Left ventricle myocardium superior (tissue), 1 donor: ENCODE data around the gene NHEJ1. TPM values are rescaled to one million over a fixed set of nuclear protein-coding genes. Genes with fewer than 3 reads are reported as not detected.

Experiments used
- ATAC-seq: fragments of 200-7000 bp; cut with Tn5 transposase; one replicate; pipeline ENCODE4 v1.9.1; 2020; ENCODE audit warnings: mild to moderate bottlenecking, moderate library complexity
- DNase-seq: peaks from one replicate; pipeline ENCODE4 v3.0.0-alpha.2; 2020
- intact Hi-C: fragments of 100-400 bp; cut with micrococcal nuclease; formaldehyde crosslinking; loops from one replicate; pipeline ENCODE4 v1.11.0; 2022
- total RNA-seq: library from RNA; stranded (reverse); fragmentation: NEBNext Ultra II Directional; extraction: Animal tissue kit (Norgen Biotek cat#: 25700); gene quantifications from one replicate; pipeline ENCODE4 v1.2.1, GENCODE V29; 2021
- donor health status: DM: no; HTN: yes; CAD: no; lungs with severe emphysema.

Gene NHEJ1
- total RNA-seq, 1 donor from 2014 or later = 7.0 TPM

DNA sequence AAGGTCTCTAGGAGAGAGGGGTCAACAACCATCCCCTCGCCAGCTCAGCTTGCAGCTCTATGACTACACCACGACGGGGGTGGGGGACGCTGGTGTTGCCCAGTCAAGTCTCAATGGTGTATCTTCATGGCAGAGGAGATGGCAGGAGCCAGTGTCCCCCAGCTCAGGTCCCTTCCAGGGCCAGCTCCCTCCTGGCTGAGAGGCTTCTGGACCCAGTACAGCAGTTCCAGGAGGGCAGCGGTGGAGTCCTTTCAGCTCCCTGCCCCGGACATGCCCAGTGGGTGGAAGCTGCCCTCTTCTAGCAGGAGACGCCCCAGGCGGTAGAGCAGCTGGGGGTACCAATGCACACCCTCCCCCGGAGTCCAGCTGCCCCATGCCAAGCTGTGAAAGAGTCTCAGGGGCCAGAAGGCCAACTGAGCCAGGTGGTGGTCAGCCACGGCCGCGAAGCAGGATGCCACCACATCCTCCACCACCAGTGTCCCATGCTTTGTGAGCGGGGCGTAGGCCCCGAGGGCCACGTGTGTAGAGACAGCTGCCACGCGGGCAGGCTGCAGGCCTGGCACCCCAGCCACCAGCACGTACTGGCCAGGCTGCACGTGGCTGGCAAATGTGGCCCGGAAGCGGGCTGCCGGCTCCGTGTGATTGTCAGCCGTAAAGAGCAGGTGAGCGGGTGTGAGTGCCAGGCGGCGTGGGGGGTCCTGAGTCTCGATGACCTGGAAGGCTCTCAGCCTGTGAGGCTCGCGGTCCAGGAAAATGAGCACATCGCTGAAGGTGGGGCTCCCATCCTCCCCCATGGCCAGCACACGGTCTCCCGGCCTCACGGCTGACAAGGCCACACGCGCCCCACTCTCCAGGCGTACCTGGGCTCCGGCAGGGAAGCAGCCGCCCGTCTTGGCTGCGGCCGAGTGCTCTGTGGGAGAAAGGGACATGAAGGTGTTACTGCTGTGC lies 105.4 kb downstream of the NHEJ1 start:
- no peak for ATAC-seq
- DNase-seq = no peak
- intact Hi-C loops = loop anchor here (5.0 kb wide), 1 partner anchor 62 kb away; no protein-coding TSS in a partner anchor

DNA sequence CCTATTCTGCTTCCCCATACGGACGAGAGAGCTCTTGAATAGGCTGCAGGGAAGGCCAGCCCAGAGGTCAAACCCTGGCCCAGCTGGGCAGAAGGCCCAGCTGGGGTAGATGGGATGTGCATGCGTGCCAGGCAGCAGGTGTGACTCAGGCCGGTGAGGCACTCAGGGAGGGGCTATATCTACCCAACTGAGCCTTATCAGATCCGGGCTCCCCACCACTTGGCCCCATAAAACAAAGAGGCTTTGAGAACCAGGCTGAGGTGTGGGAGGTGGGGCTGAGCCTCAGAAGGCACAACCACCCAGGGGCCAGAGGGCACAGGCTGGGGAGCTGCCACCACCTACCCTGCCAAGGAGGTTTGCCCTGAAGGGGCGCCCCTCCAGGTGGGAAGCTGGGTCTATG lies 111.3 kb downstream of the NHEJ1 start:
- intact Hi-C loops = loop anchor here (10.0 kb wide), 1 partner anchor 96 kb away; no protein-coding TSS in a partner anchor
- ATAC-seq (no peak), DNase-seq (no peak)

DNA sequence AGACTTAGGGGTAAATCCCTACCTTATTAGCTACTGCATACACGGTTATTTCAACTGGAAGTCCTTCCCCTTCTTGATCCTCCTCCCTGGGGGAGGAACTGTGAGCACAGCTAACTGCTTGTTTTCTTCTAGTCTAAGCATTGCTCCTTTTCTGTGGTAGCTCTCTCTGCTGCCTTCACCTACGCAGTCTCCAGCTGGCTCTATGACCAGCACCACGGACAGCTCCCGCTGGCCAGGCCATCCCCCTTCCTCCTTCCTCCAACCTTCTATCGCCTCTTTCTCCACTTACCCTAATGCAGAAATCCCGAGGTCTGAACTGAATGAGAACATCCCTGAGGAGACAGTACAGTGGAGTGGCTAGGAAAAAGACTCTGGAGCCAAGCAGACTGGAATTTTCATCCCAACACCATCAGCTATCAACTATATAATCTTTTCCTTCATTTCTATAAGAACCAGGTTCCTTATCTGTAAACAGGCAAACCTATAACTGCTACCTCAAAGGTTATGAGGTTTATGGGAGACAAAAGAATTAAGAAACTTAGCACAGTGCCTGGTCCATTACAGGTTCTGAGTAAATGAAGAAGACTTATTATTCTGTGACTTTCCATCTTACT lies 114.6 kb downstream of the NHEJ1 start:
- peak; percentile 31 for ATAC-seq
- intact Hi-C loops = loop anchor here (10.0 kb wide), 1 partner anchor 99 kb away; no protein-coding TSS in a partner anchor
- DNase-seq = no peak

DNA sequence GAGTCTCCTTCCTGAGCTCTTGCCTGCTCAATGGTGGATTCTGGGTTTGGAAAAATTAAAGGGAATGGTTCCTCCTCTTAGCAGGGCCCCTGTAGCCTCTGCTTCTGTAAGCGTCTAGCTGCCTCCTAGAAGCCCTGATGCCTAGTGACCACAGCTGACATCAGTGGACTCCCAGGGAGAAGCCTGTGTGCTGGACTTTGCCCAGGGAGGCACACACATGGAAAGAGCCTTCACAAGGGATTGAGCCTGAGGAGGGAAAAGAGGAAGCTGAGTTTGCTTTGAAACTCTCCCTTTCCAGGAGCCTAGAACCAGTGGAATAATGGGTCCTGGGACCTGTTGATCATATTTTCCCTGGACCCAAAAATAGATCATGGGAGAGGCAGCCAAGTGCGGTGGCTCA lies 117.9 kb downstream of the NHEJ1 start:
- intact Hi-C loops = loop anchor here (10.0 kb wide), 1 partner anchor 102 kb away; no protein-coding TSS in a partner anchor
- ATAC-seq (no peak), DNase-seq (no peak)

DNA sequence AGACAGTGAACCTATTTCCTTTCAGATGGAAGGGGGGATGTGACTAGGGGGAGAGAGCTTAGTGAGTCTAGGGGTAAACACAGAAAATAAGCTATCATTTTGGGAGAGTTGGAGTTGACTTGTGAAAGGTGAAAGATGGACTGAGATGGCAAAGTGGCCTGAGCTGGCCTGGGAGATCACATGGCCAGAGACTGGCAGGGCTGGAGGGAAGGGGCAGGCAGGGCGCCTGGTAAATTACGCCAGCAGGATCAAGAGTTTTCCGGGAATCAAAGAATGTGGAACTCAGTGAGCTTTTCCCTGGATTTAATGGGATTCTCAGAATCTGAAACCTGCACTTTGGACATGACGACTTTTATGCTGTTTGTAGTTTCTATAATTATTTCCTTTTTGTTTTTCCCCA lies 118.5 kb downstream of the NHEJ1 start:
- no peak for ATAC-seq
- no peak for DNase-seq
- intact Hi-C loops = loop anchor here (10.0 kb wide), 1 partner anchor 103 kb away; no protein-coding TSS in a partner anchor

DNA sequence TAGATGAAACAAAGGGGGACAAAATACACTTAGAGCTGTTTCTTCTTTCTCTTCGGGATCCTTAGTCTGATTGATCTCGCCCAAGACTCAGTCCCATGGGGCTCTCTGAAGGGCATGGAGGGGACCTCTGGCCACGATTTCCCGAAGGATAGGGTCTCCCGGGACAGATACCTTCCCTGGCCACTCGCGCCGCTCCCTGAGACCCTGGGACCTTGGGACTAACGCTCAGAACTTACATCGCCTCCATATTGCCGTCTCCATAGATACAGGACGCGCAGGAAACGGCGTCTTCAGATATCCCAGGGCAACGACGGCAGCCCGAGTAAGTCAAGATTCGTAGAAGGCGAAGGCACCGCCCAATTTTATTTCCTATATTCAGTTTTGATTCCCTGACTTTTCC lies 119.4 kb downstream of the NHEJ1 start, which contains the start of gene CFAP65:
Gene CFAP65 (minus strand): TSS at position 265 of the 400 bp plus-strand sequence. CDS start 2,468 bp downstream, outside the sequence.
- intact Hi-C loops = loop anchor here (10.0 kb wide), 1 partner anchor 104 kb away; no protein-coding TSS in a partner anchor
- DNase-seq (no peak), ATAC-seq (no peak)

DNA sequence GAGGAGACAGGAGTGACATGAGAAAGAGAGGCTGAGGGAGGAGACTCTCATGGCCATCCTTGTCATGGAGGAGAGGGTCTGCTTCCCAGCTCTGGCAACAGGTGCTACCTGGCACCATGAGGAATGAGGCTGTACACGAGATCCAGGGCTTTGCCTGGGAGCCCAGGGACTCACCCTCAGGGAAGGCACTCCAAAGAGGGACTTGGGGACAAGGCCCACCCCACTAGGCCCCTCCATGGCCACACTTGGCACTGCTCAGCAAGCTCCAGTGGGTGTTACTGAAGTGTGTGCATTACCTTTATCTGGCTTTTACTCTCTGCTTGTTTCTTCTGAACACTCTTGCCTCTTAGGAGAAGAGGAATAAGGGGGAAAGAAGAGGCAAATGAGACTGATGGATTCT lies 122.0 kb downstream of the NHEJ1 start:
- ATAC-seq = no peak
- DNase-seq = no peak
- intact Hi-C loops = no loop called here

DNA sequence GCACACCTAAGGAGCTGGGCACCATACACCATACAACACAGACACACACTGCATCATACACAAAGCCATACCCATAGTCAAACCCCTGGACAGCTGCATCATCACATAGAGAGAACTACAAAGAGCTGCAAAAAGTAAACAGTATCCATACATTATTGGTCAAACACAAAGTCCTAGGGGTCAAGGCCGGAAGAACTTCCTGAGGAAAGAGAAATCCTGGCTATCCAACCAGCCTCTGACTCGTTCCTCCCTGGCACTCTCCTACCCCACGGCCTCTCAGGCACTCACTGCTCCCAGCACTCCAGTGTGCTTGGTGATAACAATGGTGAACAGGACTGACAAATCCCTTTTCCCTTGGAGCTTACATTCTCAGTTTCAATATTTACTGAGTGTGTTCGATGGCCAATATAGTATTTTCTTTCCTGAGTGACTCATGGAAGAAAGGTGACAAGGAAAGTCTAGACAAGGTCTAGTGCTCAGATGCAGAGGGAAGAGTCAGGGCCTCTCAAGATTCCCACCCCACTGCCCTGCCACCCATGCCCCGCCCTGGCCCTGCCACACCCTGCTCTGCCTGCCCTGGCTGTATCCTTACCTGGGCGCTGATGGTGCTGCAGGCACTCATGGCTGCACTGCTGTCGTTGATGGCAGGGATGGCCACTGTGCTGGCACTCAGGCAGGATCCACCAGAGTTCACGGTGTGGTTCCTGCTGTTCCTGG lies 122.7 kb downstream of the NHEJ1 start:
- ATAC-seq = no peak

DNA sequence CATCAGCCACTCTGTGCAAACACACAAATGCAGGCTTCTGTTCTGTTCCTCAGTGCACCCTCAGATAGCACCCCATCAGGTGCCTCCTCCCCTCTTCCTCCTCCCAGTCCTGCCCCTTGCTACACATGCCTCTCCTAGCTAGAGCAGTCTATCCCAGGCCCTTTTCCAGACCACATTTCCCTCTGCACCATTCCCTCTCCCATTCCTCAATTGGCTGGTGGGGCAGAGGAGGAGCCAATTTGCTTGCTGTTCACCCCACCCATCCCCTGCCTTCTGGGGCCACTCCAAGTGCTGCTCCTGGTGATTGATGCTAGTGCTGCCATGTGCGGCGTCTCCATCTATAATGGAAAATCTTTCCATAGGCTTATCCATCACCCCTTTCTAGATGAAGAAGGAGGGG lies 124.7 kb downstream of the NHEJ1 start:
- no peak for ATAC-seq
- intact Hi-C loops = no loop called here
- no peak for DNase-seq

More for the DNA sequence above, 122.7 kb downstream of the NHEJ1 start:
- intact Hi-C loops = no loop called here
- DNase-seq = no peak

DNA sequence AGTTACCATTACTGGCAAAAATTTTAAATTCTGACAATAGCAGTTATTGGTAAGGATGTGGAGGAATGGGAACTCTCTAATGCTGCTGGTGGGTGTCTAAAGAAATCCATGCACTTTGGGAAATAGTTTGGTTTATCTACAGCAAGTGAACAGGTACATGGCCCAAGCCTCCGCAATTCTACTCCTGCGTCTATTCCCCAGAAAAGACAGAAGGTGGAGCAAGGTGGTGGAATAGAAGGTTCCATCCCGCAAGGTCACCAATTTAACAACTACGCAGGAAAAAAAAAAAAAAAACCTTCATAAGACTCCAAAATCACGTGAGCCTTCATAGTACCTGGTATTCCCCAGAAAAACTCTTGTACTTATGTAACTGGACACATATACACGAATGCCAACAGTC lies 125.8 kb downstream of the NHEJ1 start:
- DNase-seq = no peak

DNA sequence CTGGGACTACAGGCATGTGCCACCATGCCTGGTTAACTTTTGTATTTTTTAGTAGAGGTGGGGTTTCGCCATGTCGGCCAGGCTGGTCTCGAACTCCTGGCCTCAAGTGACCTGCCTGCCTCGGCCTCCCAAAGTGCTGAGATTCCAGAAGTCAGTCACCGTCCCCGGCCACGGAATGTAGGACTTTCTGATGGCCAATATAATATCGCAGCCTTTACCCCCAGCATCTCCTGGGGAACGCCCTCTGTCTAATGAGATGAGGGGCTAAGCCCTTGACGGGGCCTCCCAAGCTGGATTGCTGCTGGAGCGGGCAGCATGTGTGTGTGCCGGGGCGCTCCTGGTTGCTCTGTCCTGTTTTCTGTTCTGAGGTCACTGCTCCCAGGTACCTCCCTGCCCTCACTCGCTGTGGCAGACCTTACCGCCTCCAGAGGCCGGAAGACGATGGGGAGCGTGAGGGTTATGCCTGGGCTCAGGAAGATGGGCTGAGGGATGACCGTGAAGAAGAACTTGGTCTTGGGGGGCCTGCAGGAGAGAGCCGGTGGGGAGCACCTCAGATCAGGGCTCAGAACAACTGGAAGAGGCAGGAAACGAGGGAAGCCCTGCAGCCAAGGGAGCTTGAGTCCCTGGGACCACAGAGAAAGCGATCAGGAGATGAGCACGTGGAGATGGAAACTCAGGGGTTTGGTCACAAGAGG lies 128.4 kb downstream of the NHEJ1 start:
- ATAC-seq = no peak
- intact Hi-C loops = no loop called here
- no peak for DNase-seq

More for the DNA sequence above, 125.8 kb downstream of the NHEJ1 start:
- ATAC-seq = no peak
- intact Hi-C loops = no loop called here

DNA sequence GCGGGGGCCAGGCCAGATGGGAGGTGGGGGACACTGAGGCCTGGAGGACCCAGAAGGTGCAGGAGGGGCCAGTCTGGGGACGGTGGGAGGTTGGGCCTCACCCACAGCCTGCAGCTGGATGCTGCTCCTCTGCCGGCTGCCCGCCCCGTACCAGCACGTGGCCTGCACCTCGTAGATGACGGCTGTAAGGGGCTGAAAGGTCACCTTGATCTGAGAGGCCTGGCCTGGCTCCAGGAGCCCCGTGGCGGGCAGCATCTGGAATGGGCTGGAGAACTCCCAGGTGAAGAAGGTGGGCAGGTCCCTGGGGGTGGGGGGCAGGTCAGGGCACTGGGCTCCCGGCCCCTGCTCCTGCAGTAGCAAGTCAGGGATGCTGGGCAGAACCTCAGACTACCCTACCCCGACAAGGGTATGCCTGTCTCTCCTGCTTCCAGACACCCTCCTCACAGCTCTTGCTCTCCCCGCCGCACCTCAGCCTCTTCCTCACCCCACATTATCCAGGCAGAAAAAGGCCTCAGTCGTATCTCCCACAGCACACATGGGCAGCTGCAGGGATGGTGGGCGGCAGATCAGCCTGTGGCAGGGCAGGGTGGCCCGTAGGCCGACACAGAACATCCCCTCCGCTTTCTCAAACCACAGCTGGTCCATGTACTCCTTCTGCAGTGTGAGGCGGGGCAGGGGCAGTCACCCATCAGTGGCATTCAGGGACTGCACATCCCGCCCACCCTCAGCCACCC lies 129.4 kb downstream of the NHEJ1 start:
- DNase-seq = no peak
- intact Hi-C loops = no loop called here
- no peak for ATAC-seq

DNA sequence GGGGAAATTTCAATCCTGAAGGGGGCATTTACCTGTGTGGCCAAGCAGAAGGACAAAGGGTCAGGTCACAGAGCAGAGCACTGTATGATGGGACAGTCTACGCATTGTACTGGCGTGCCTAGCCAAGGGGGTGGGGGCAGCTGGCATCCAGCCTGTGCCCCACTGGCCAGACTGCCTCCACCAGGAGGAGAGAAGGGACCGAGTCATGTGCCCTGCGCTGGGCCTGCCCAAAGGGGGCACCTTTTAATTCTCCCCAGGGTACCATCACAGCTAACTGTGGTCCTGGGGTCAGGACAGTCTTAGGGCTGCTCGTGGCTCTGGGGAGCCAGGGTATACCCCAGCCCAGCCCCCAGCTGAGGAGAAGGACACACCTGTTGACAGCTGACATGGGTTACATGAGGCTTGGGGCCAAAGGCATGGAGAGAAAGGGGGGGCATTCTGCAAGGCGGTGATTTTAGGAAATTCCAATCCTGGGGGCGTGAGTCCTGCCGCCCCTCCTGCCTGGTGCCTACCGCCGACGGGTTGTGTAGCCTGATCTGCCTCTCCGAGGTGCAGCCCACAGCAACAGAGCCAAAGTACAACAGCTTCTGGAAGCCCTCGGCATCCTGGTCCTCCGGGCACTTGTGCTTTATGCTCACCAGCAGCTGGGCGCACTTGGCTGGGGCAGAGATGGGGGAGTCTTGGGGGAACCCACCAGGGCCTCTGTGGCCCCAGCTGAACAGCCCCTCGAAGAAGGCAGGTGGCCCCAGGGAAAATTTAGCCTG lies 130.3 kb downstream of the NHEJ1 start:
- intact Hi-C loops = no loop called here
- peak; percentile 14 for ATAC-seq
- no peak for DNase-seq

DNA sequence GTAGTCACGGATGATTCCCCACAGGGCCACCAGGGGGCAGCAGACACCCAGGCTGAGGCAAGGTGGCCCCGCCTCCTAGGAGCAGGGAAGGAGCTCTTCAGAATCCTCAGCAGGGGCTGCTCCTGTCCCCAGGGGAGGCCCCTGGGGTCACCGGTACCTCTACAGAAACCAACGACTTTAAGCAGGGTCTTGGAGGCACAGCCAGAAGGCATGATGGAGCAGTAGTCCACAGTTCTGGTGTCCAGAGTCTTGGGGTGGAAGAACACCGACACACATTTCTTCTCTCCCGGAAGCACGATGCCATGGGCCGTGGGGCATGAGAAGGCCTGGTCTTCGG lies 130.8 kb downstream of the NHEJ1 start:
- peak; percentile 91 for ATAC-seq
- intact Hi-C loops = no loop called here
- DNase-seq = peak; percentile 87

DNA sequence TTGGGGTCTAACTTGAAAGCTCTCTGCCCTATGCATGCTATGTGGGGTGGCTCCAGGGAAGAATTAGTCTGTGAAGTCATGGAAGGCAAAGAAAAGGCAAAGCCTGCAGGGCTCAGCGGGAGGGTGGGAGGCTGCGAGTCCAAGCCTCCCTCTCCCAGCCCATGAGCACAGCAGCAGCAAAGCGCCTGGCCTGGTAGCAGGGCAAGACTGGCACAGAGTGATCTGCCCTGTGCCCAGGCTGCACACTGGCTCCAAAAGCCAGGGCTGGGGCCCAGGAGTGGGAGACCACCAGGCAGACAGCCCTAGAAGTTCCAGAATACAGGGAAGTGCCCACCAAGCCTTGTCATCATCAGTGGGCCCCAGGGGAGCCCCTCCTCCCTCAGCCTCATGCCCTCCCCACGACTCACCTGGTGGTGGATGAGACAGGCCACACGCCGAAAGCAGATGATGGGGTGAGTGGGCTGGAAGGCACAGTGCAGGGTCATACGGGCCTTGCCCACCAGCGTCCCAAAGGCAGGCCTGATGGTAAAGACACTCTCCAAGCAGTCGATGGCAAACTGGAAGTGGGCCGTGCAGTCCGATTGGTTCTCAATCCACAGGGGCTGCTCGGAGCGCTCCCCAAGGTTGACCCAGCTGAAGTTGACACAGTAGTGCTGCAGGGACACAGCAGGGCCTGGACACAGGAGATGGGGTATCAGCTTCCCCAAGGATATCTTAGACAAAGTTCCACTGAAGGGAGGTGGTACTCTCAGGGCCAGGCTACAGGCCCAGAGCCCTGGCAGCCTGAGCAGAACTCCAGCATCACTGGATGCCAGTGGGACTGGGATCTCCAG lies 131.4 kb downstream of the NHEJ1 start:
- intact Hi-C loops = no loop called here
- DNase-seq (no peak), ATAC-seq (no peak)

DNA sequence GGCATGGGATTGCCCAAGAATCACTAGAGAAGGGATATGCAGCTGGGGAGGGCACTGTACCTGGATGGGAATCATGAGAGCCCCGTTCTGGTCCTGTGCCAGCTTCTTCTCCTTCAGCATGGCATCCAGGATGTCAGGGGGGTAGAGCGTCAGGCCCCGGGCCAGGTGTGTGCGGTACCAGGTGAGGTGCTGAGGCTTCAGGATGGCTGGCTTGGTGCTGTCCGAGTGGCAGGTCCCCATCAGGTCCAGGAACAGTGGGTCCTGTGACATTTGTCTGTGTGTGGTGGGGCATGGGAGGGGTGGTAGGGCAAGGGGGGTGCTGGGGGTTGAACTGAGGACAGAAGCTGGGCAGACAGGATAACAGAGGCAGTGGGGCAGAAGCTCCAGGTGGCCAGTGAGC lies 132.5 kb downstream of the NHEJ1 start:
- ATAC-seq = no peak
- no peak for DNase-seq
- intact Hi-C loops = no loop called here
